Aorta (tissue), 5 donors: Measurements from ENCODE around the gene NGB. TPM values are rescaled to one million over a fixed set of nuclear protein-coding genes. Genes with fewer than 3 reads are reported as not detected.

Experiments
- ATAC-seq: fragments of 200-7000 bp; cut with Tn5 transposase; one replicate; pipeline ENCODE4 v1.9.1; 2022; ENCODE audit warnings: moderate library complexity; ENCODE audit not compliant: low FRiP score
- DNase-seq, 2 donors: peaks; one replicate each; pipeline ENCODE4 v3.0.0-alpha.2; 2020
- H3K27ac ChIP-seq, 2 donors: one replicate each; pipeline ENCODE4 v1.5.1; 2013; ENCODE audit warnings: low read length in 2 of 2, mild to moderate bottlenecking in 2 of 2, moderate library complexity in 2 of 2, control low read depth in 1 of 2, inconsistent platforms in 1 of 2, low read depth in 1 of 2
- H3K27me3 ChIP-seq, 2 donors: one replicate each; pipeline ENCODE4 v1.6.1; 2013; ENCODE audit warnings: control low read depth in 1 of 2, low read length in 1 of 2, mild to moderate bottlenecking in 1 of 2, moderate library complexity in 1 of 2; ENCODE audit not compliant: insufficient read depth in 2 of 2, control insufficient read depth in 1 of 2
- H3K36me3 ChIP-seq, 2 donors: one replicate each; pipeline ENCODE4 v1.6.1; 2013; ENCODE audit warnings: control low read depth in 1 of 2, low read length in 1 of 2, mild to moderate bottlenecking in 1 of 2; ENCODE audit not compliant: insufficient read depth in 2 of 2, control insufficient read depth in 1 of 2
- H3K4me1 ChIP-seq, 2 donors: one replicate each; pipeline ENCODE4 v1.6.1; 2013; ENCODE audit warnings: low read length in 2 of 2, control low read depth in 1 of 2, mild to moderate bottlenecking in 1 of 2, moderate library complexity in 1 of 2; ENCODE audit not compliant: insufficient read depth in 2 of 2, control insufficient read depth in 1 of 2
- H3K4me3 ChIP-seq, 2 donors: one replicate each; pipeline ENCODE4 v1.5.1; 2013; ENCODE audit warnings: low read length in 2 of 2, control low read depth in 1 of 2, mild to moderate bottlenecking in 1 of 2
- H3K9me3 ChIP-seq: one replicate; pipeline ENCODE4 v1.6.1; 2013; ENCODE audit warnings: mild to moderate bottlenecking, low read length; ENCODE audit not compliant: control insufficient read depth
- WGBS, 2 donors: extraction: QIAGEN DNeasy Blood & Tissue Kit; methylation state at CpG; one replicate each; pipeline ENCODE4 v1.1.7; 2013; 5-methylcytosine and 5-hydroxymethylcytosine counted together
- intact Hi-C, 2 donors: fragments of 100-400 bp; cut with DNase I; formaldehyde crosslinking; loops; one replicate each; pipeline versions ENCODE4 v1.14.2 to v1.15.0; 2022
- polyA plus RNA-seq, 2 donors: library from polyadenylated mRNA; stranded (reverse); fragments of 200-250 nt; gene quantifications; one replicate each; pipeline ENCODE4 v1.2.3, GENCODE V29; 2013
- total RNA-seq, 2 donors: library from RNA; stranded (reverse); fragmentation: NEBNext Ultra II Directional; extraction: Animal tissue kit (Norgen Biotek cat#: 25700); gene quantifications; one replicate each; pipeline ENCODE4 v1.2.1, GENCODE V29; 2021
- donor health status: healthy with polysubstance abuse.
- donor health status: Bipolar disorder and iron deficiency.
- donor health status: DM: no; HTN: no; CAD: no.
- donor health status: DM: no; HTN: no; CAD: no.
- donor health status: DM: yes; HTN: yes; CAD: no.

Gene NGB
- total and polyA plus RNA-seq, 4 donors = not detected

DNA sequence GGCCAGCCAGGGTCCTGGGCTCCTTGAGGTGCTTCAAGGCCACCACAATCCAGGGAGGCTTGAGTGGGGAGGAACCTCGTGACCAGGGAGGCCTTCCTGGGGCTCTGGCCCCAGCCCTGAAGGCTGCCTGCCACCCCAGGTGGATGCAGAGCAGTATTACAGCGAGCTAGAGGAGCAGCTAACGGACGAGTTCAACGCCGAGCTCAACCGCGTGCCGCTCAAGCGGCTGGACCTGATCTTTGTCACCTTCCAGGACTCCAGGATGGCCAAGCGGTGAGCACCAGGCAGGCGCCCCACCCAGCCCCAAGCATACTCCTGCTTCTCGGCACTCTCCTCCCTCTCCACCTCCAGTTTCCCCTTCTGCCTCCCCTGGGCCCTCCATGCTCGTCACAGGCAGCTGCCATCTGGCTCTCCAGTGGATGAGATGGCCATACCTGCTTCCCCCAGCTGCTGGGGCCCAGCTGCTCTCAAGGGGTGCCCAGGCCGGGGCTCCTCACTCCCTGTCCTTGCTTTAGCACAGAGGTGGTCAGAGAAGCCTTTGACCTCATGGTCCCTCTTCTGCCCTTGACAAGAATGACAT is 30.6 kb downstream of the NGB start:
- DNase-seq (no peak), ATAC-seq (no peak)
- no peaks in the 10 kb centered on the region for H3K4me1 ChIP-seq
- H3K27me3 ChIP-seq = no peaks in the 10 kb centered on the region
- H3K4me3 ChIP-seq = no peak overlapping the region
- no peaks in the 10 kb centered on the region for H3K9me3 ChIP-seq
- H3K36me3 ChIP-seq = no peaks in the 10 kb centered on the region
- no peak overlapping the region for H3K27ac ChIP-seq
- intact Hi-C loops = no loop called here
- WGBS, 2 donors = 75 to 78% methylated on average over 15 of the region's 15 CpGs

- intact Hi-C loops = no loop called here
- Histone ChIP-seq H3K36me3 (no peaks in the 10 kb centered on the region), H3K27me3 (no peaks in the 10 kb centered on the region), H3K4me3 (no peak overlapping the region), H3K27ac (no peak overlapping the region), H3K9me3 (no peaks in the 10 kb centered on the region), H3K4me1 (no peaks in the 10 kb centered on the region)
- ATAC-seq = no peak
- 89% methylated on average over 16 of the region's 16 CpGs for WGBS, 2 donors
- no peak for DNase-seq
Measured at GRCh38 chr14:77239412-77239811, 31.6 kb downstream of the NGB start.

- Histone ChIP-seq H3K9me3 (no peaks in the 10 kb centered on the region), H3K27me3 (no peaks in the 10 kb centered on the region), H3K27ac (no peak overlapping the region), H3K4me1 (no peaks in the 10 kb centered on the region), H3K4me3 (no peak overlapping the region), H3K36me3 (no peaks in the 10 kb centered on the region)
- DNase-seq (no peak), ATAC-seq (no peak)
- intact Hi-C loops = no loop called here
- 43 to 50% methylated on average over 4 of the region's 4 CpGs for WGBS, 2 donors
Measured at GRCh38 chr14:77238996-77239395, 32.0 kb downstream of the NGB start.

DNA sequence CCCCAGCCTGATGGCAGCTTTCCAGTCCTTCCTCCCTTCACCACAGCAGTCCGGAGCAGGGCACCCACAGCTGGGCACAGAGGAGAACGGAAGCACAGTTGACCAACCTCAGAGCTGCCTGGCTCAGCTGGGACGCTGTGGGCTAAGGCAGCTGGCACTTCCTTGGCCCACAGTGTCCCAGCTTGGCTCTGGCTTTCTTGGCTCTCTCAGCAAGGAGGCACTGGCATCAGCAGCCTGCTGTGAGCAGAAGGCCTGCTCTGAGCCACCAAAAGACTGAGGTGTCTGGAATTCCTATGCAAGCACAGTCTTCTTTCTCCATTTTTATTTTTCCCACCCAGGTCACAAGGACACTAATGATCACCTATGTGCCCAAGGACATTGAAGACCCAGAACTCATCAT is 32.6 kb downstream of the NGB start:
- no peaks in the 10 kb centered on the region for H3K4me1 ChIP-seq
- intact Hi-C loops = no loop called here
- no peaks in the 10 kb centered on the region for H3K27me3 ChIP-seq
- no peak overlapping the region for H3K27ac ChIP-seq
- DNase-seq = no peak
- no peaks in the 10 kb centered on the region for H3K9me3 ChIP-seq
- no peak for ATAC-seq
- WGBS, 2 donors = 46 to 51% methylated on average over 3 of the region's 3 CpGs
- H3K4me3 ChIP-seq = no peak overlapping the region
- H3K36me3 ChIP-seq = no peaks in the 10 kb centered on the region

DNA sequence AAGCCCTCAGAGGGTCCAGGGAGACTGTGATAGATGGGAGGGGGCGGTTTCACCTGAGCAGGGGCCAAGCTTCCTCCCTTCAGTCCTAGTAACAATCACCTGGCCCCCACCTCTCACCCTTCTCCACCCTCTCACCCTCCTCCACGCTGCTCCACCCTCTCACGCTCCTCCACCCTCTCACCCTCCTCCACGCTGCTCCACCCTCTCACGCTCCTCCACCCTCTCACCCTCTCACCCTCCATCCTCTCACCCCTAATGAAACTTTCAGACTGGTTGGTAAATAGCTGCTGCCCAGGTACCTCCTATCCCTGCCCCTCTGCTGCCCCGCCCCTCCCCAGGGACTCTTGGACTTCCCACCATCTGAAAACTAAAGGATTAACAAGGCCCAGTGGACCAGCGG is 34.2 kb downstream of the NGB start:
- intact Hi-C loops = no loop called here
- no peak for DNase-seq

GRCh38 chr14:77231721-77232120 is 39.3 kb downstream of the NGB start:
- H3K36me3 ChIP-seq = no peaks in the 10 kb centered on the region
- 47 to 58% methylated on average over 3 of the region's 3 CpGs for WGBS, 2 donors
- H3K4me1 ChIP-seq = no peaks in the 10 kb centered on the region
- H3K9me3 ChIP-seq = peaks cover 2% of the 10 kb centered on the region
- H3K4me3 ChIP-seq = no peak overlapping the region
- no peak for ATAC-seq
- intact Hi-C loops = no loop called here
- no peak for DNase-seq
- no peak overlapping the region for H3K27ac ChIP-seq
- no peaks in the 10 kb centered on the region for H3K27me3 ChIP-seq

More for the DNA sequence above, 34.2 kb downstream of the NGB start:
- Histone ChIP-seq H3K27ac (no peak overlapping the region), H3K9me3 (no peaks in the 10 kb centered on the region), H3K36me3 (no peaks in the 10 kb centered on the region), H3K27me3 (no peaks in the 10 kb centered on the region), H3K4me3 (no peak overlapping the region), H3K4me1 (no peaks in the 10 kb centered on the region)
- ATAC-seq = no peak
- 63 to 72% methylated on average over 7 of the region's 7 CpGs for WGBS, 2 donors

- no peak for DNase-seq
- 73 to 81% methylated on average over 2 of the region's 2 CpGs for WGBS, 2 donors
- no peak for ATAC-seq
- Histone ChIP-seq H3K9me3 (peaks cover 2% of the 10 kb centered on the region), H3K27ac (no peak overlapping the region), H3K4me1 (no peaks in the 10 kb centered on the region), H3K27me3 (no peaks in the 10 kb centered on the region), H3K36me3 (no peaks in the 10 kb centered on the region), H3K4me3 (no peak overlapping the region)
- intact Hi-C loops = no loop called here
Measured at GRCh38 chr14:77230914-77231313, 40.1 kb downstream of the NGB start.

DNA sequence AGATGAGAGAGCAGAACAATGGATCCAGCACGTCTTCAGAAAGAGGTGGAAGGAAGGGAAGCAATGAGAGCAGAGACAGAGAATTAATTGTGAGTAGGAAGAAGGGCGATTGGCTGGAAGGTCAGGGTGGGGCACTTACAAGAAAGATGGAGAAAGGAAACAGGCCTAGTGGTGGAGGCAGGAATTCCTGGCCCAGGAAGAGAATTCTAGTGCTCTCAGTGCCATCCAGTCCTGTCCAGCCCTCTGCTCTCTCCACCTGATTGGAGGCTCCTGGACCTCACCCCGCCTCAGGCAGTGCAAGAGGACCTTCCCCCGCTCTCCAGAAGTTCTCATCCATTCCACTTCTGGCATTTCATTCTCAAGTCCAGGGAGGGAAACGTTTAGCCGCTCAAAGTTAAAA is 43.0 kb downstream of the NGB start:
- intact Hi-C loops = no loop called here
- no peak overlapping the region for H3K27ac ChIP-seq
- ATAC-seq (no peak), DNase-seq (no peak)
- no peaks in the 10 kb centered on the region for H3K36me3 ChIP-seq
- no peaks in the 10 kb centered on the region for H3K4me1 ChIP-seq
- H3K9me3 ChIP-seq = peaks cover 2% of the 10 kb centered on the region
- no peaks in the 10 kb centered on the region for H3K27me3 ChIP-seq
- 67 to 73% methylated on average over 6 of the region's 6 CpGs for WGBS, 2 donors
- H3K4me3 ChIP-seq = no peak overlapping the region

GRCh38 chr14:77225892-77226557 is 45.0 kb downstream of the NGB start:
- intact Hi-C loops = no loop called here
- Histone ChIP-seq H3K36me3 (no peaks in the 10 kb centered on the region), H3K4me1 (no peaks in the 10 kb centered on the region), H3K4me3 (no peak overlapping the region), H3K9me3 (peaks cover 2% of the 10 kb centered on the region), H3K27me3 (no peaks in the 10 kb centered on the region), H3K27ac (no peak overlapping the region)
- ATAC-seq = no peak
- DNase-seq = no peak
- 71 to 75% methylated on average over 14 of the region's 14 CpGs for WGBS, 2 donors
